HEK293T (cell line): ENCODE results near the gene ZFP92.
"Not testable (repeated sequence)": the region's sequence is repeated elsewhere in the genome, so short reads cannot be mapped to it uniquely, and the experiment has no call there.

Source experiments
- CTCF ChIA-PET: fragments of 350-600 bp; formaldehyde crosslinking; extraction: SDS; loops from one replicate; lab custom pipeline; 2021; ENCODE audit warnings: antibody characterized with exemption, inconsistent platforms; lab: Yijun Ruan, JAX
- POLR2A ChIA-PET: fragments of 350-600 bp; formaldehyde crosslinking; extraction: SDS; loops from one replicate; lab custom pipeline; 2020; ENCODE audit warnings: antibody characterized with exemption, inconsistent platforms; lab: Yijun Ruan, JAX
- DNase-seq: peaks from one replicate; pipeline ENCODE4 v3.0.0; 2012; ENCODE audit warnings: mixed read lengths; ENCODE audit errors: extremely low spot score
- ARNT ChIP-seq: fragments of 450-650 bp; IDR thresholded peaks from 2 replicates; pipeline ENCODE4 v1.6.1; 2017; ENCODE audit warnings: mild to moderate bottlenecking
- BHLHE40 ChIP-seq: fragments of 450-650 bp; IDR thresholded peaks from 2 replicates; pipeline ENCODE4 v1.6.1; 2016; ENCODE audit warnings: mild to moderate bottlenecking, moderate library complexity, borderline replicate concordance
- CTBP1 ChIP-seq: fragments of 450-650 bp; IDR thresholded peaks from 2 replicates; pipeline ENCODE4 v1.6.1; 2016; ENCODE audit warnings: borderline replicate concordance
- ELF4 ChIP-seq: fragments of 450-650 bp; IDR thresholded peaks from 2 replicates; pipeline ENCODE4 v1.6.1; 2017; ENCODE audit warnings: antibody characterized with exemption
- FOXA1 ChIP-seq: fragments of 450-650 bp; IDR thresholded peaks from 2 replicates; pipeline ENCODE4 v1.6.1; 2016; ENCODE audit warnings: mild to moderate bottlenecking
- FOXK2 ChIP-seq: fragments of 450-650 bp; IDR thresholded peaks from 2 replicates; pipeline ENCODE4 v1.6.1; 2016; ENCODE audit warnings: mild to moderate bottlenecking
- FOXM1 ChIP-seq: fragments of 450-650 bp; IDR thresholded peaks from 2 replicates; pipeline ENCODE4 v1.6.1; 2017; ENCODE audit warnings: mild to moderate bottlenecking, borderline replicate concordance
- HDGF ChIP-seq: fragments of 450-650 bp; IDR thresholded peaks from 2 replicates; pipeline ENCODE4 v1.6.1; 2017; ENCODE audit warnings: antibody characterized with exemption, borderline replicate concordance
- L3MBTL2 ChIP-seq: fragments of 450-650 bp; conservative IDR thresholded peaks from 2 replicates; pipeline ENCODE4 v1.6.1; 2016; ENCODE audit warnings: mild to moderate bottlenecking
- LEF1 ChIP-seq: fragments of 450-650 bp; IDR thresholded peaks from 2 replicates; pipeline ENCODE4 v1.6.1; 2017; ENCODE audit warnings: mild to moderate bottlenecking, borderline replicate concordance
- NFRKB ChIP-seq: fragments of 450-650 bp; IDR thresholded peaks from 2 replicates; pipeline ENCODE4 v1.6.1; 2016; ENCODE audit warnings: mild to moderate bottlenecking, moderate library complexity
- SP1 ChIP-seq: fragments of 450-650 bp; IDR thresholded peaks from 2 replicates; pipeline ENCODE4 v1.6.1; 2017
- SUZ12 ChIP-seq: fragments of 450-650 bp; IDR thresholded peaks from 2 replicates; pipeline ENCODE4 v1.6.1; 2016; ENCODE audit warnings: mild to moderate bottlenecking
- TARDBP ChIP-seq: fragments of 450-650 bp; IDR thresholded peaks from 2 replicates; pipeline ENCODE4 v1.6.1; 2016
- ZNF384 ChIP-seq: fragments of 450-650 bp; IDR thresholded peaks from 2 replicates; pipeline ENCODE4 v1.6.1; 2016
- TF ChIP-seq, protein P1 (sequence below): fragments of 450-650 bp; IDR thresholded peaks from 2 replicates; pipeline ENCODE4 v1.6.1; 2016

The ZFP92 gene

DNA sequence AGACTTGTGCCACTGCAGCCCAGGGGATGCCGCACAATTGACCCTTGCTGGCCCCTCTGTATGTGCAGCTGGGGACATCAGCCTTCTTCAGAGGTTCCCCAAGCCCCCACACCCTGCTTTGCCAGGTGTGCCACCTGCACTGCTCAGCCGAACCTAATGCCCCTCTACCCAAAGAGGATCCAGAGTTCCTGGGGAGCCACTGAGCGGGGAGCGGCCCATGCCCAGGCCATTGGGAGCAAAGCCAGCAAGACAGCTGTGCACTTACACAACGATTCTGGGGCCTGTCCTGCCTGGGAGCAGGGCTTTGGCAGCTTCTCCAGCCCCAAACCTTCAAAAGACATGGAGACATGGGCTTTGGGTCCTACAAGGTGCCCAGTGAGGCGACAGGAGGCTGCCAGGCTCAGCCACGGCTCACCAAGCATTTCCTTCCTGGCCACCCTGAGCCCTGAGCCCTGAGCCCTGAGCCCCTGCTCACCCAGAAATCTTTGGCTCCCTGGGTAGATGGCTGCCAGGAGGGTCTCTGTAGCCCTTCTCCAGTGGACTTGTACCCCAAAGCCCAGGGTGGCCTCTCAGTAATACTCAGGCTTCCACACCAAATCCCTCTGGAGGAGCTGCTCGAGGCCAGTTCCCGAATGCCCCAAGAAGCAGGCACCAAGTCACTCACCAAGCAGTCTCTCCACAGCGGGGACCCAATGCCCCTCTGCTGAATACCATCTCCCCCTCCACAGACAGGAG is 23.1 kb upstream of the ZFP92 start:
- ChIA-PET CTCF (no interaction called here), POLR2A (no interaction called here)
- DNase-seq = no peak
- TF ChIP-seq ARNT = no peak
- no peak for TF ChIP-seq SP1
- no peak for TF ChIP-seq BHLHE40
- no peak for TF ChIP-seq FOXM1
- no peak for TF ChIP-seq FOXK2
- no peak for TF ChIP-seq TARDBP
- TF ChIP-seq, protein P1, sequence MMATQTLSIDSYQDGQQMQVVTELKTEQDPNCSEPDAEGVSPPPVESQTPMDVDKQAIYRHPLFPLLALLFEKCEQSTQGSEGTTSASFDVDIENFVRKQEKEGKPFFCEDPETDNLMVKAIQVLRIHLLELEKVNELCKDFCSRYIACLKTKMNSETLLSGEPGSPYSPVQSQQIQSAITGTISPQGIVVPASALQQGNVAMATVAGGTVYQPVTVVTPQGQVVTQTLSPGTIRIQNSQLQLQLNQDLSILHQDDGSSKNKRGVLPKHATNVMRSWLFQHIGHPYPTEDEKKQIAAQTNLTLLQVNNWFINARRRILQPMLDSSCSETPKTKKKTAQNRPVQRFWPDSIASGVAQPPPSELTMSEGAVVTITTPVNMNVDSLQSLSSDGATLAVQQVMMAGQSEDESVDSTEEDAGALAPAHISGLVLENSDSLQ = no peak
- no peak for TF ChIP-seq CTBP1
- TF ChIP-seq NFRKB = no peak
- TF ChIP-seq FOXA1 = no peak
- TF ChIP-seq LEF1 = no peak
- TF ChIP-seq ZNF384 = no peak

DNA sequence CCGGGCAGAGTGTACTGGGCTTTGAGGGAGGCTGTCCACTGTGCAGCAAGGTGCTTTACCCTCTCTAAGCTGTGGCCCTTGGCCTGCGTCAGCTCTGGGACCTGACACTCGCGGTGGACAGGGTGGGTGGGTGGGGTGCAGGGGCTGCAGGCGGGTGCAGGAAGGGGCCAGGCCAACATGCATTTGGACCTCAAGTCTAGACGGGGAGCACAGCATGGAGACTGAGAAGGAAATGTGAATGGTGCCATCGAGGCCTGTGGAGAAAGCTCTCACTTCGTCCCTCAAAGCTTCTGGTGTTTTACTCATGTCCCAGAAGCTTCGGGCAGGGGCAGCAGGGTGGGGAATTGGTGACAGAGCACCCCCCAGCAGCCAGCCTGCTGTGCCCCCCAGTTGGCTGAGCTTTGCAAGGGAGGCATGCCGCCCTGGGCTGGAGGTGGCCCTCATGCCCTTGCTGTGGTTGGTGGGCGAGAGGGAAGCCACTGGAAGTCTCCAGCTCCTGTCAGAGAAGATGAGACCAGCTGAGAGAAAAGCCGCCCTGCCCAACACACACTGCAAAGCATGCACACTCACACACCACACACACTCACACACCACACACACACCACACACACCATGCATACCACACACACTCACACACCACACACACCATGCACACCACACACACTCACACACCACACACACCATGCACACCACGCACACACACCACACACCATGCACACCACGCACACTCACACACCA is 22.4 kb upstream of the ZFP92 start:
- TF ChIP-seq SP1 (no peak), CTBP1 (no peak), HDGF (no peak), FOXA1 (no peak), BHLHE40 (no peak), ARNT (no peak), L3MBTL2 (no peak), FOXM1 (no peak), ZNF384 (no peak), FOXK2 (no peak), ELF4 (no peak), NFRKB (no peak)
- TF ChIP-seq, protein P1 = no peak
- DNase-seq = no peak
- CTCF ChIA-PET = no interaction called here
- POLR2A ChIA-PET = no interaction called here

DNA sequence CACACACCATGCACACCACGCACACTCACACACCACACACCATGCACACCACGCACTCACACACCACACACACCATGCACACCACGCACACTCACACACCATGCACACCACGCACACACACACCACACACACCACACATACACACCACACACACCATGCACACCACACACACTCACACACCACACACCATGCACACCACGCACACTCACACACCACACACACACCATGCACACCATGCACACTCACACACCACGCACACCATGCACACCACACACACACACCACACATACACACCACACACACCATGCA is 21.9 kb upstream of the ZFP92 start:
- POLR2A ChIA-PET, DNase-seq, CTCF ChIA-PET: not testable (repeated sequence)

DNA sequence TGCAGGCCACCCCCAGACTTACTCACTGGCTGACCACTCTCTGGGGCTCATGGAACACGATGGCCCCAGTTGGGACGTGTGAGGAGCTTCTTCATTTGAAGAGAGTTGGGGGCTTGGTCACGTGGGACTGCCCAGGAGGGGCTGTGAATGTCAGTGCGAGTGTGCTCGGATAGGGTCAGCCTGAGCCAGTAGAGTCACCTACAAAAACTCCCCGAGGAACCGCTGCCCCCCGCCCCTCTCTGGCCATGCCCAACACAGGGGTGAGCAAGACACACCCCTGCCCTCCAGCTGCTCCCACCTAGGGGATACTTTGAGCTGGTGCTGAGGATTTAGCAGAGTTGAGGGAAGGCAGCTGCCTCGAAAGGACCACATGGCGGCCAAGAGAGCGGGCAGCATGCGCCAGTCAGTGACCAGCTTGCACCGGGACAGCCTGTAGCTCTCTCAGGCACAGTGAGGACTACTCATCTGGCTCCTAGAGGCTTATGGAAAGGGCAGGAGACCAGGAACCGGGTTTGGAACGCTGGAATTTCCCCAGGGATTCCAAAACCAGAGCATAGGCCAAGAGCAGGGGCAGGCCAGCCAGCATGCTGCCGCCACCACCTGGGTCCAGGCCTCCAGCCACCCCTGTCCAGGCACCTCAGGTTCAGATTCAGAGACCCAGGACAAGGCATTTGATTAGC is 18.5 kb upstream of the ZFP92 start:
- no peak for TF ChIP-seq ZNF384
- no peak for TF ChIP-seq SP1
- TF ChIP-seq TARDBP = no peak
- no peak for TF ChIP-seq BHLHE40
- TF ChIP-seq FOXA1 = no peak
- TF ChIP-seq CTBP1 = no peak
- no peak for TF ChIP-seq FOXM1
- TF ChIP-seq NFRKB = no peak
- no peak for TF ChIP-seq L3MBTL2
- no peak for TF ChIP-seq SUZ12
- TF ChIP-seq, protein P1 = no peak
- no peak for TF ChIP-seq HDGF
- CTCF ChIA-PET = interaction anchor here (1.0 kb wide), 1 partner anchor 26 kb away, joined by 3 read pairs; no protein-coding TSS in a partner anchor
- POLR2A ChIA-PET = no interaction called here
- no peak for DNase-seq

DNA sequence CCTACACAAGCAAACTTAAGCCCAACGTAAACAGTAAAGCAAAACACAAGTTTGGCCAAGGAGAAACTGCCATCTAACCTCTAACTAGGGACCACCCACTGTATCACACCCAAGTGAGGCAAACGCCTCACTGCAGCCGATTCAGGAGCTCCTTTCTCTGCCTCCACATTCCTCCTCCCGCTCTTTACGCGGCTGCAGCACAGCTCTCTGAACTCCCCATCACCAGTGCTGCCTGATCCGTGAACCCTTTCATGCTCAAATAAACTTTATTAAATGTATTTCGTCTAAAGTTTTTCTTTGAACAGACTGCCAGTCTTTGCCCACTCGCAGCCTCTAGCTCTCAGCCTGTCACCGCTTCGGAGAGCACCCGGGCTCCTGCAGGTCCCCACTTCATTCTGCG is 16.7 kb upstream of the ZFP92 start:
- TF ChIP-seq, protein P1 = no peak
- TF ChIP-seq SUZ12 = no peak
- TF ChIP-seq FOXK2 = no peak
- TF ChIP-seq LEF1 = no peak
- TF ChIP-seq FOXA1 = no peak
- TF ChIP-seq ARNT = no peak
- no peak for TF ChIP-seq SP1
- TF ChIP-seq FOXM1 = no peak
- no peak for TF ChIP-seq BHLHE40
- no peak for TF ChIP-seq NFRKB
- TF ChIP-seq HDGF = no peak
- no peak for TF ChIP-seq CTBP1
- TF ChIP-seq ELF4 = no peak
- no peak for TF ChIP-seq TARDBP
- no peak for TF ChIP-seq ZNF384
- no peak for TF ChIP-seq L3MBTL2
- CTCF ChIA-PET = no interaction called here
- DNase-seq = no peak
- POLR2A ChIA-PET = no interaction called here
